NCI-H1694 (cell line): ENCODE measurements around the gene PDLIM4.

Experiments used
- DNase-seq: peaks from one replicate; lab custom pipeline; 2025; lab: John Stamatoyannopoulos, UW

PDLIM4 gene

DNA sequence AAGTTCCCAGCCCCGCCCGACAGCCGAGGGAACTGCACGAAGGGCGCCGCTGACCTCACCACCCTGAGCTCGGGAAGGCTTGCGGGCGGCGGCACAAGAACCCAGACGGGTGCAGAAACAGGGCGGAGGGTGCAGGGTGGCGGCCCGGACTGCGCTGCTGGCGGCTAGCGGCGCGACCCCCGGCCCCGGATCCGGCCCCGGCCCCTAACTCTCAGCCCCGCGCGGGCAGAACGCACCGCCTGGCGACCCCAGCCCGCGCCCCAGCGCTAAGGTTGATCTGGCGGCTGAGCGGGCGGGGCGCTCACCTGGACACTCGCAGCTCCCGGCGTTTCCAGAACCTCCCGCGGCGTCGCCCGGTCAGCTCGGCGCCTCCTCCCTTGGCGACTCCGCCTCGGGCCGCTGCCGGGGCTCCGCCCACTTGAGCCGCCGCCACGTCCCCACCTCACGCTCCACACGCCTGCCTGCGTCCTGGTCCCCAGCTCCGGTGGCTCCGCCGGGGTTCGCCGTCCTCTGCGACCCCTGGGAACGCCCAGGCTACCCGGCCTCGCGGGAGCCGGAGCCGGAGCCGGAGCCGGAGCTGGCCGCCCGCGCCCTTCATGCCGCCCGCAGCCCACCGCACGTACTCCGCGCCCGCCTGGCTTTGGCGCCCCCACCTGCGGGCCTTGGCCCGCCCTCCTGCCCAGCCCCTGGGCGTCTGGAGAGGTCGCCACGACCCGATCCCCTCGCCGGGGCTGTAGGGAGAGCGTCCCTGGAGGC lies 29.8 kb upstream of the PDLIM4 start, which contains the start of gene P4HA2:
Gene P4HA2 (minus strand): TSS at position 369 of the 756 bp plus-strand sequence. CDS start 9,227 bp downstream, outside the sequence.
- no peak for DNase-seq

DNA sequence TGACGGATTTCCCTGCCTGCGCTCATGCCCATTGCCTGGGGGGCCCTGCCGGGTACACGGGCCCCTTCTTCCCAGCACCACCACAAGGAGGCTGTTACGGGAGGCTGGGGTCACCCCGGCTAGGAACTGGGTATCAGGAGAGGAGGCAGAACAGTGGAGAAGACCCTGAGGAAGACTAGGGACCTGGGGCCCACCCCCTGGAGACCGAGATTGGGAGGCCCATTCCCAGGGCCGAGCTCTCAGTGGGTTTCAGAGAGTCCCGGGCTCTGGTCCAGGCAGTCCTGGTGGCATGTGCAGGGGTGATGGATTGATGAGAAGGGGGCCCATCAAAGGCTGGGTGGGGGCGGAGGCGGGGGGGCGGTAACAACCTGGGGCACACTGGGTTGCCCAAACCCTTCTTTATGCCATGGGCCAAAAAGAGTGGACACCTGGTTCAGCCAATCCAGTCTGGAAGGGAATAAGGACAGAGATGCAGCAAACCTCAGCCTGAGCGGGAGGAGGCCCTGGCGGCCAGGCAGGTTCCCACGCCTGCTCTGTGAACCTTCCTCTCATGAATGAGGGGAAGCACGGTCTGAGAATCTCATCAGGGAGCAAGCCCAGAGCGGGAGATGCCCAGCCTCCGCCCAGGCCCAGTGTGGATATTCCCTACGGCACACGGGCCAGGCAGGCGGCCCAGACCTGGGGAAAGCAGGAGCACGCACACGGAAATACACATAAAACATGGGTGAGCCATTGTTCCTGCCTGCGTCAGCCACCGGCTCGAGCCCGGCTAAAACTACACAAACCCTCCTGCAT lies 29.1 kb upstream of the PDLIM4 start:
- DNase-seq, result no peak

DNA sequence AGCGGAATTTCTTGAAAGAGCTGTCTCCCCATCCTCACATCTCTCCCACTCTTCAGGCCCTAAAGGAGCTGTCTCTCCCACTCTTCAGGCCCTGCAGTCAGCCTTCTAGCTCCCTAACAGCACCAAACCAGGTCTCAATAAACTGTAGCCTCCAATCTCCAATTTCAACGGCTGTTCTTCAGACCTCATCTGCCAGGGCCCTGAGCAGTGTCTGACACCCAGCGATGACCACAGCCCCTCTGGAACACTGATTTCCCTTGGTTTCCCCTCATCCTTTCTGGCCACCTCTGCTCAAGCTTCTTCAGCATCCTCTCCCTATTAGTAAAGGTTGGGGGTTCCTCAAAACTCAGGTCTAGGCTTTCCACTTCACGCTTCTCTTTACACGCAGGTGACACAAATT lies 28.3 kb upstream of the PDLIM4 start:
- DNase-seq, result no peak

DNA sequence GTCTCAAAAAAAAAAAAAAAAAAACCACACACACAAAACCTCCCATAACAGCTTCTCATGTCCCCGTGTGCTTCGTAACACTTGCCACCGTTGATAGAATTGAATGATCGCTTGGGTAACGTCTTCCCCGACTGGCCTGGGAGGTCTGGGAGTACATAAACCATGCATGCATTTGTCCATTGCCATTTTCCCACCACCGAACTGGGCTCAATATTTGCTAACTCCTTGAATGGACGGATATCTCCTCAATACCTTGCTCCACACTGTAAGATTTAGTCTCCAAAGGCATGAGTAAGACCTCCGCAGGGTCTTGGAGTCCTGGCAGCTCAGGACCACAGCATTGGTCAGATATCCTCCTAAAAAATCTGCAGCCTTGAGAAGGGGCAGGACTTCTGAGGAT lies 26.6 kb upstream of the PDLIM4 start:
- no peak for DNase-seq

DNA sequence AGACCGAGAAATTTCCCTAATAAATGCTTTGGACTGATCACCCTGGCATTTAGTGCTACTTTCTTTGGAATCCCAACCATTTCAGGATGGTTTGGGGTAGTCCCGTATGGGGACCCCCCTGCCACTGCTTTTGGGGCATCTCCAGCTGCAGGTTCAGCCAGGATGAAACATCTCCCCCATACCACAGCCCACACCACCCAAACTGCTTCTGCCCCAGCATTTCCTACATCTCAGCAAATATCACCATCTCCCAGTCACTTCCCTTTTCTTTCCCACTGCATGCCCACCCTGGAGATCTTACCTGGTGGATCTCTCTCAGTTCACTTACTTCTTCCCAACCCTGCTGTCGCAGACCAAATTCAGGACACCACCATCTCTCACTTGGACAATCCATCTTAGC lies 25.0 kb upstream of the PDLIM4 start:
- DNase-seq, result no peak

DNA sequence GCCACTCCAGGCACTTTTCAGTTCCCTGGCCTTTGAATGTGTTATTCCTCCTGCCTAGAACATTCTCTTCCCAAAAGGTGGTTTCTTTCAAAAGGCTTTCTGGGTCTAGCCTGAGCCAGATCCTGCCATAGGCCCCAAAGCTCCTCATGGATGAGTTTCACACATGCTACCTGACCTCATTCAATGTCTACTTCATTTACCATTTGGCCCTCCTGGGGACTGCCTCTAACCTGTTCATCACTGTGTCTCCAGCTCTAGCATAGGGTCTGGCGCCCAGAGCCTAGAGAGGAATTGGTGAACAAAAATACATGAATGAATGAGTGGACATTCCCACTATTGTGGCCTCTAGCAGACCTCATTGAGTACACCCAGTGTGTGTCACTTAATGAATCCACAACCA lies 24.4 kb upstream of the PDLIM4 start:
- no peak for DNase-seq

DNA sequence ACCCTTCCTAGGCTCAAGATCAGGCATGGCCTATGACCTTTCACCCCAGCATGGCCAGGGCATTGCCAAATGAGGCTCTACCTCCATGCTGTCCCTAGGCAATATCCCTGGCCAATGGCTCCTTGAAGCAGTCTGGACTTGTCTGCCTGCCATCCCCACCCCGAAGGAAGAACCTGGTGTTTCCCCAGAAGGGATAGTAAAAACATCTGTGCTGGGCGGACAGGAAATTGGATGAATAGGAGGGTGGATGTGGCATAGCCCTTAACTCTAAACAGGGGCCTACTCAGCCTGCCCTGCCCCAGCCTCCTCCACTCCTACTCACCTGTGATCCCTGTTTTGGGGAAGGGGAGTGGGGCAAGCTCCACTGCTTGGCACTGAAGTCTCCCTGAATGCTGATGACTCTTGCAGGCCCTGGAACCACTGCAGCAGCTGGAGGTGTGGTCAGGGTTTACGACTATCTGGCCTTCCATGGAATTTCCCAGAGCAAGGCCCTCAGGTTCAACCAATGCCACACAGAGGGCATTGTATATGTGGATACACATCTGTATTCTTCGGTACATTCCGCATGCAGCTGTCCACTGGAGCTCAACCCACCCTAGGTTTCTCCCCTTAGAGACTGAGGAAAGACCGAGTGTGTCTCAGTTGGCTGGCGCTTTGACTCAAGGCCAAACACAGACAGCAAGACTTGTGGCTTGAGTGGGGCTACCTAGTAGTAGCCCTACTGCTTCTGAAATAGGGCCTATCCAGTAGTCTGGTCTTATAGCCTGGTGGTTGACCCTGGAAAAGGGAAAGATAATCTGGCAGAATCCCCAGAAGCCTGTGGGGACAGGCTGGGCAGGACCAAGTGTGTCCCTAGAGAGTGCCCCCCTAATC lies 23.4 kb upstream of the PDLIM4 start:
- DNase-seq, result no peak

DNA sequence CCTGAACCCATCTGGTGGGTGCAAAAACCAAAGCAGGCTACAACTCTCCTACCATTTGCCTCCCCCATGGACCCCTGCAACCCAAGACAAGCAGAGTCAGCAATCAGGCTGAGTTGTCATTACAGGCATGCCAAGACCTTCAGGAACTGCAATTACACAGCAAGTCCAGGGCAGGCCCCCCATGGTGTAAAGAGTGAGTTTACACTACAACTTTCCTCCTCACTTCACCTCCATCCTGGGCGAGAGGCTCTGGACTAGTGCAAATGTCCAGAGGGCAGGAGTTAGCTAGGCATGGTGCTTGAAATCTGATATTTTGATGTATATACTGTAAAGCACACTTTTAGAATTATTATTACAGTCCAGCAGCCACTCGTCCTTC lies 22.8 kb upstream of the PDLIM4 start:
- DNase-seq, result no peak

DNA sequence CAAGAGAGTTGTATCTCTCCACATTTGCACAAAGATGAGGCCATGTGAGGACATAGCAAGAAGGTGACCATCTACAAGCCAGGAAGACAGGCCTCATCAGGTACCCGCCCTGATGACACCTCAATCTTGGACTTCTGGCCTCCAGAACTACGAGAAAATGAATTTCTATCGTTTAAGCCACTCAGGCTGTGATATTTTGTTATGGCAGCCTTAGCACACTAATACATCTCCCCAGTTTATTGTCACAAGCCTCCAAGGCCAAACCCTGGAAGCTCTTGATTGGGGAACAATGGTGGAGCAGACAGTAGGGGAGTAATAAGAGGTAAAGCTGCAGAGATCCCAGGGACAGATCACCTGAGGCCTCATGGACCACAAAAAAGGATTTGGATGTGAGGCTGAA lies 22.2 kb upstream of the PDLIM4 start:
- DNase-seq, result no peak

DNA sequence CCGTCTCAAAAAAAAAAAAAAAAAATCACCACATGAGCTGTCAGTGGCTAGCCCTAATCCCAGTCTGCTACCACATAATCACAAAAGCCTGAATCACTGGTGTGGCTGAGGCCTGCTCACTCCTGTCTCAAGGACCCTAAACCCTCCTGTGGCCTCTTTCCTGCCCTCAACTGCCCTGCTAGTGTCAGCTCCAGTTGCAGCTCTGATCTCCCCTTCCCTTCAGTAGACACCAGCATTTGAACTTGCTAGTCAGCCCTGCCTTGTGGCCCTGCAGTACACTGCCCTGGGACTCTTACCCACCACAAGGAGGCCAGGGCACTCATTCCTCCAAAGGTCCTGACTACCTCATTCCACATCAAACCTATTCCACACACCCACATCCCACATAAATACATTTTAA lies 20.4 kb upstream of the PDLIM4 start:
- DNase-seq, result no peak

DNA sequence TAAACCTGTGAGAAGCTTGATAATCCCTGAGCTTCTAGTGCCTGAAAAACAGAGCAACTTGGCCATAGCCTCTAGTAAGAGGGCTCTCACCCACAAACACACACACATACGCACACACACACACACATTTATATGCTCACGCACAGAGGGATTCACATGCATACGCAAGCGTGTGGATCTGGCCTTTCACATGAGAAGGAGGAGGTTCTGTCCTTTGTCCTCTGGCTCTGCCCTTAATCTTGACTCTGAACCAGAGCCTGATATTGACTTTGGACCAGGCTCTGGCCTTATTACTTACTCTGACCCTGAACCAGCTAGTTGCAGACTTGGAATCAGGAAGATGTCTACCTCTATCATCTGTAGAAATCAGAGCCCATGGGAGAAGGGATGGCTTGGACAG lies 19.8 kb upstream of the PDLIM4 start:
- DNase-seq, result no peak

DNA sequence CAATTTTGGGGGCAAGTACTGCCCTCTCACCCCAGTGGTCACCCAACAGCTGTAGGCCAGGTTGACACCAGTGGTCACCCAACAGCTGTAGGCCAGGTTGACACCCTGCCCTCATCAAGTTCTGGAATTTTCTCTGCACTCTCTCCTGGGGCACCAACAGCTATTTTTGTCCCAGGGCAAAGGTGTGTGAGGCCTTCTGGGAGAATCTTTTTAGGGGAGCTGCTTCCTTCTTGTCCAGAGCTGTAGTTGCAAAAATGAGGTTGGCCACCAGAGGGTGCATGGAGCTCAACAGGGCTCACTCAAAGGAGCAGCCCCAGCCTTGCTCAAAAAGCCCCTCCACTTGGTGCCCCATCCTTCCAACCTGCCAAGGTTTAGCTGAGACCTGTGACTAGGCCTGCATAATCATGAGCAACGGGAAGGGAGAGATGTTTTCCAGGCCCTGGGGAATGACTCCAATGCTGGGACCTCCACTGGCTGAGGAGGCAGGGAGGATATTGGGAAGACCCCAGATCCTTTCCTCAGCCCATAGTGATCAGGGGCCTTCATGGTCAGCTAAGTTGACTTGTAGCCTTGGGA lies 19.2 kb upstream of the PDLIM4 start:
- peak; percentile 29 for DNase-seq

DNA sequence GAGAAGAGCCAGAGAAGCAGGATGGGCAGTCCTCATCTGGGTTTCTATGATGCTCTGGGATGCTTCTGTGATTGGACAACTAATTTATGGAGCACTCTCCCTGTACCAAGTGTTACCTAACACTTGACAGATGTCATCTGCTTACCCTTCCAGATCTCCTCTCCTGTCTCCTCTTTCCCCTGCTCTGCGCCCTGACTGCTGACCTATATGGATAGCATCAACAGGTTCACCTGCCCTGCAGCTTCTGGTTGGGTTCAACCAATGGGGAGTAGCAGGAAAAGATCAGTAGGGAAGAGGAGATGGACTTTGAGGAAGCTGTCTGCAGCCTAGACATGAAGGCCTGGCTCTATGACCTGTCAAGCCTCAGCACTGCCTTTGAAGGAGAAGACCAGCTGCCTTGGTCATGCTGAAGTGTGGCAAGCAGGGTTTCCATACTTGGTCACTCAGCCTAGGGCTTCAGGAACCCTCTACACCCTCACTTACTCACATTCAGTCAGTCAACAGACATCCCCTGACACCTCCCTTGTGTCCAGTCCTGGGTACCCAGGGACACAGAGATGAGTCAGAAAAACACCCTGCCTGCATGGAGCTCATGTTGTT lies 18.5 kb upstream of the PDLIM4 start:
- DNase-seq, result no peak

DNA sequence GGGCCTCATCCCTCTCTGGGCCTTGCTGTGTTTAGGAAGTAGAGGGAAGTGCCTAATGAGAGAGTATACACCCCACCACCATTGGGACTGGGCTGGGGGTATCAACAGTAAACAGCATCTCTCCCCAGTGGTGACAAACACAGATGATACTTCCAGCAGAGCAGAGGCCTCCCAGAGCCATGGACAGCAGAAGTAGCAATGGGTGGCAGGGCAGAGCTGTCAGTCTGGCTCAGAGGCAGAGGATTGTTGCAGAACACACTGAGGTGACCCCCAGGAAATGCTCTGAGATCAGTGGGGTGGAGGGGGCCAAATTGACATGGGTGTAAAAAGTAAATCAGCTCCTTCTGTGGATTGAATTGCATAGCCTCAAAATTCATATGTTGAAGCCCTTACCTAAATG lies 17.7 kb upstream of the PDLIM4 start:
- DNase-seq, result no peak

DNA sequence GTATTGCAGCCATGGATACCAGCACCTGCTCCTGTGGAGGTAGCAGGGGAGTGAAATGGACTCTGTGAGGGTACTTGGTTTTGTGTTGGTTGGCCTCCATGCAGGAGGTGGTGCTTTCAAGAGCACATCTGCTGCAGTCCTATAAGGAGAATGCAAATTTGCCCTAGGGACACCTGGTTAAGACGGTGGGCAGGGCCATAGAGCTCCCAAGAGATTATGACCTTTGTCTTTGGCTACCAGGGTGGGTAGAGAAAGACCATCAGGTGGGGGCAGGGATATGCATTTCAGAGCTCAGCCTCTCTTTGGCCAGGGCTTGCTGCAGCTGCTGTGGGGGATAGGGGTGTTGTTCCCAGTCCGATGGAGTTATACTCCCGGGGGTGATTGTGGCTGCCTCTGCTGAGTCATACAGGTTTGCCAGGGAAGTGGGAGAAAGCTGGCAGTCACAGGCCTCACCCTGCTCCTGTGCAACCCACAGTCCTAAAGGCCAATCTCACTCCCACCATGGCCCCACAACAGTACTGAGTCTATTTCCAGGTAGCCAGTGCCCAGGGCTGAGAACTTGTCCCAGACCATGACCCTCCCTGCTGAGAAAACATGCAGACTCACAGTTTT lies 14.0 kb upstream of the PDLIM4 start:
- no peak for DNase-seq

DNA sequence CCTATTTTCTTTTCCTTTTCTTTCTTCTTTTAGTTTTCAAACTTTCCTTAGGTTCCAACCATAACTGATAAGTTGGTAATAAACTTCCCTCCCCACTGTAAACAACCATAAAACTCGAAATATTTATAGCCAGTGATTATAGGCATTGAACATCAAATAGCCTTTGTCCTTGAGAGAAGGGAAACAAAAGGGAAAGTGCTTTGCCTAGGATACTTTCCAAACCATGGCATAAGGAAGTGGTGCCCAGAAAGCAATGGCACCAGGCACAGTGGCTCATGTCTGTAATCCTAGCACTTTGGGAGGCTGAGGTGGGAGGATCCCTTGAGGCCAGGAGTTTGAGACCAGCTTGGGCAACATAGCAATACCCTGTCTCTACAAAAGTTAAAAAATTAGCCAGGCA lies 11.9 kb upstream of the PDLIM4 start:
- no peak for DNase-seq

DNA sequence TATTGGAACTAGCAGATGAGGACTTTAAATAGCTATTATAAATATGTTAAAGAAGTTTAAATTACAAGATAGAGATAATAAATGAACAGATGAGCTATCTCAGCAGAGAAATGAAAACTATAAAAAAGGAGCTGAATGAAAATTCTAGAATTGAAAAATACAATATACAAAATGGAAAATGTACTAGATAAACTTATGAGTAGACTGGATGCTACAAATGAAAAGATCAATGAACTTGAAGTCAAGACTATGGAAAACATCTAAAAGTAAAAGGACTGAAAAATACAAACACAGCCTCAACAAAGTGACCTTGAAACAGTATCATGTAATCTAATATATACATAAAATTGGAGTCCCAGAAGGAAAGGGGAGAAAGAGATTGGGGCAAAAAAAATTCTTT lies 10.7 kb upstream of the PDLIM4 start:
- DNase-seq, result no peak

DNA sequence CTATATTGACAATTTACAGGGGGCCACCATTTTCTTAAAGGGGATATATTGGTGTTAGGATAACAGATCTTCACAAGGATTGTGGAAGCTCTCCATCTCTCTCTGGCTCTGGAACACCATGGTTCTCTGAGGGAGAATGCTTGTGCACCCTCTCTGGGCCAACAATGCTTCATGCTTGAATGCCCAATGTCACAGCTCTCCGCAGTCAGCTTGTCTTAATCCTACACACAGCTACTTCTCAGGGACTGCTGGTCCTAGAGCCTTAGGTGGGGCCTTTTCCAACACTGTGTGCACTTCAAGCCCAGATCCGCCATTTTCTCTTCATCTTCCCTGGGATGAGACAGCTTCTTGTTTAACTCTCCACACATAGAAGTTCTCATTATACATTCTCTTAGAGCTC lies 6.9 kb upstream of the PDLIM4 start:
- no peak for DNase-seq

DNA sequence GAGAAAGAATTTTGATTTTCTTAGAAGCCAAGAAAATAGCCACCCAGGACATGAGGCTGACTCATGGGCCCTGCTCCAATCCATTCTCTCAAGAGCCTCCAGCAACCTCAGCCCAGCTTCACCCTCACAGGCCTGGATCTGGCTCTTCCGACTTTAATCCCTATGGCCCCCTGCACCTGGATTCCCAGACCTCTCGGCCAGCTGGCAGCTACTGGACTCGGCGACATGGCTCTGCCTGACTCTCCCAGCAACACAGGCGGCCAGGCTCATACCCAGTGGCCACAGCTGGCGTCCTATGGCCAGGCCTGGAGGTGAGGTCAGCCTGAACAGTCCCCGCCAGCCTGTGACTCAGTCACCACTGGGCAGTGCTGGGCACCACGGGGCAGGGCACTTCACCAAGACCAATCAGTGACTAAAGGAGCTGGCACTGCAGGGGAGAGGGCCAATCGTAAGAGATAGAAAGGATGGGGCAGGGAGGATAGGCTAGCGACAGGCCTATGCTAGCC lies 6.2 kb upstream of the PDLIM4 start:
- DNase-seq, result no peak

DNA sequence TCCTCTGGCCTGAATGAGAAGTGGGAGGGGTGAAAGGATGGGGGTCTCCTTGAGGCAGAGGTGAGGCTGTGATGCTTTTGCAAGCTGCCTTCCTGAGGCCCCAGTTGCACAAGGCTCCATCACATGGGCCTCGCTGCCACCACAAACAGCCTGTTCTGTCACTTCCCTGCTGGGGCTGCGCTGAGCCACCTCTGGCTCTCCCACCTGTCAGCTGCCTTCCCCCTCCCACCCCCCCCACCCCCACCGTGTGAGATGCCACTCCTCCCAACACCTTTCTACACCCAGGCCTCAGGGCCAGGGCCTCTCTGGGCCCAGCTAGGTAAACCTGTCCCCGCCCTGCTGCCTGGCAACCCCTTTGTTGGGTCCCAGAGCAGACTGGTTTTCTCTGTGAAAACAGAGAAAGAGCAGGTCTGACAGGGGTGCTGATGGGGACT lies 4.5 kb upstream of the PDLIM4 start:
- no peak for DNase-seq
